SK-N-SH treated with all-trans-retinoic acid at 6 μM for 48 hours (cell line): ENCODE measurements around the gene USP40.

Source experiments
- ATAC-seq: fragments of 200-7000 bp; cut with Tn5 transposase; 3 replicates; pipeline ENCODE4 v1.9.1; 2020; ENCODE audit warnings: mild to moderate bottlenecking, moderate library complexity
- ARNTL ChIP-seq: fragments of 450-650 bp; formaldehyde crosslinking; IDR thresholded peaks from 2 replicates; pipeline ENCODE4 v1.5.0; 2020; ENCODE audit warnings: low read depth, mild to moderate bottlenecking, moderate library complexity, borderline replicate concordance
- BACH2 ChIP-seq: fragments of 250-450 bp; sonication (Bioruptor Pico); IDR thresholded peaks from 2 replicates; pipeline ENCODE4 v1.9.0; 2021; ENCODE audit warnings: mild to moderate bottlenecking, borderline replicate concordance
- CSDC2 ChIP-seq: fragments of 250-450 bp; sonication (Bioruptor Pico); IDR thresholded peaks from 2 replicates; pipeline ENCODE4 v1.5.0; 2020; ENCODE audit warnings: mild to moderate bottlenecking, moderate library complexity
- ESRRG ChIP-seq: fragments of 250-450 bp; sonication (Bioruptor Pico); IDR thresholded peaks from 2 replicates; pipeline ENCODE4 v1.6.1; 2021; ENCODE audit warnings: mild to moderate bottlenecking
- GLIS3 ChIP-seq: fragments of 250-450 bp; sonication (Bioruptor Pico); IDR thresholded peaks from 2 replicates; pipeline ENCODE4 v1.5.0; 2020; ENCODE audit warnings: mild to moderate bottlenecking, moderate library complexity
- ISL1 ChIP-seq: fragments of 250-450 bp; sonication (Bioruptor Pico); IDR thresholded peaks from 2 replicates; pipeline ENCODE4 v2.1.2; 2022; ENCODE audit warnings: mild to moderate bottlenecking, moderate library complexity
- OSR1 ChIP-seq: fragments of 250-450 bp; sonication (Bioruptor Pico); IDR thresholded peaks from 2 replicates; pipeline ENCODE4 v1.8.0; 2022; ENCODE audit warnings: moderate library complexity, mild to moderate bottlenecking, inconsistent platforms
- PPARA ChIP-seq: fragments of 250-450 bp; sonication (Bioruptor Pico); IDR thresholded peaks from 2 replicates; pipeline ENCODE4 v1.5.0; 2020; ENCODE audit warnings: mild to moderate bottlenecking, borderline replicate concordance
- RARB ChIP-seq: fragments of 250-450 bp; sonication (Bioruptor Pico); IDR thresholded peaks from 2 replicates; pipeline ENCODE4 v1.8.0; 2021; ENCODE audit warnings: mild to moderate bottlenecking, moderate library complexity
- SNAI2 ChIP-seq: fragments of 250-450 bp; sonication (Bioruptor Pico); IDR thresholded peaks from 2 replicates; pipeline ENCODE4 v1.5.0; 2020; ENCODE audit warnings: mild to moderate bottlenecking, moderate library complexity
- TCF4 ChIP-seq: fragments of 250-450 bp; sonication (Bioruptor Pico); IDR thresholded peaks from 2 replicates; pipeline ENCODE4 v1.8.0; 2021; ENCODE audit warnings: mild to moderate bottlenecking, moderate library complexity, borderline replicate concordance
- TOX ChIP-seq: fragments of 250-450 bp; sonication (Bioruptor Pico); IDR thresholded peaks from 2 replicates; pipeline ENCODE4 v1.8.0; 2021; ENCODE audit warnings: mild to moderate bottlenecking, moderate library complexity, borderline replicate concordance
- ZC3H10 ChIP-seq: fragments of 250-450 bp; sonication (Bioruptor Pico); IDR thresholded peaks from 2 replicates; pipeline ENCODE4 v1.5.1; 2021; ENCODE audit warnings: mild to moderate bottlenecking, moderate library complexity
- ZFP3 ChIP-seq: fragments of 250-450 bp; sonication (Bioruptor Pico); IDR thresholded peaks from 2 replicates; pipeline ENCODE4 v1.5.0; 2020; ENCODE audit warnings: mild to moderate bottlenecking, moderate library complexity
- ZFP30 ChIP-seq: fragments of 450-650 bp; formaldehyde crosslinking; IDR thresholded peaks from 2 replicates; pipeline ENCODE4 v1.5.0; 2022; ENCODE audit warnings: mild to moderate bottlenecking, moderate library complexity
- ZNF565 ChIP-seq: fragments of 450-650 bp; formaldehyde crosslinking; conservative IDR thresholded peaks from 2 replicates; pipeline ENCODE4 v1.5.0; 2020; ENCODE audit warnings: low read depth, mild to moderate bottlenecking, moderate library complexity
- ZNF70 ChIP-seq: fragments of 450-650 bp; formaldehyde crosslinking; IDR thresholded peaks from 2 replicates; pipeline ENCODE4 v1.5.0; 2020; ENCODE audit warnings: mild to moderate bottlenecking, moderate library complexity
- ZNF8 ChIP-seq: fragments of 450-650 bp; formaldehyde crosslinking; IDR thresholded peaks from 2 replicates; pipeline ENCODE4 v1.5.0; 2020; ENCODE audit warnings: mild to moderate bottlenecking, moderate library complexity
- TF ChIP-seq, protein P1 (sequence below): fragments of 250-450 bp; sonication (Bioruptor Pico); IDR thresholded peaks from 2 replicates; pipeline ENCODE4 v1.5.1; 2020; ENCODE audit warnings: low read depth, mild to moderate bottlenecking, moderate library complexity
- TF ChIP-seq, protein P2 (sequence below): fragments of 250-450 bp; sonication (Bioruptor Pico); IDR thresholded peaks from 2 replicates; pipeline ENCODE4 v1.5.0; 2020; ENCODE audit warnings: mild to moderate bottlenecking, moderate library complexity
- TF ChIP-seq, protein P3 (sequence below): fragments of 250-450 bp; sonication (Bioruptor Pico); IDR thresholded peaks from 2 replicates; pipeline ENCODE4 v1.8.0; 2020; ENCODE audit warnings: mild to moderate bottlenecking, moderate library complexity, borderline replicate concordance
- TF ChIP-seq, protein P4 (sequence below): fragments of 250-450 bp; sonication (Bioruptor Pico); IDR thresholded peaks from 2 replicates; pipeline ENCODE4 v1.5.1; 2021; ENCODE audit warnings: mild to moderate bottlenecking, moderate library complexity

USP40 gene

GRCh38 chr2:233436691-233437438 lies 129.7 kb downstream of the USP40 start:
- TF ChIP-seq, protein P1, sequence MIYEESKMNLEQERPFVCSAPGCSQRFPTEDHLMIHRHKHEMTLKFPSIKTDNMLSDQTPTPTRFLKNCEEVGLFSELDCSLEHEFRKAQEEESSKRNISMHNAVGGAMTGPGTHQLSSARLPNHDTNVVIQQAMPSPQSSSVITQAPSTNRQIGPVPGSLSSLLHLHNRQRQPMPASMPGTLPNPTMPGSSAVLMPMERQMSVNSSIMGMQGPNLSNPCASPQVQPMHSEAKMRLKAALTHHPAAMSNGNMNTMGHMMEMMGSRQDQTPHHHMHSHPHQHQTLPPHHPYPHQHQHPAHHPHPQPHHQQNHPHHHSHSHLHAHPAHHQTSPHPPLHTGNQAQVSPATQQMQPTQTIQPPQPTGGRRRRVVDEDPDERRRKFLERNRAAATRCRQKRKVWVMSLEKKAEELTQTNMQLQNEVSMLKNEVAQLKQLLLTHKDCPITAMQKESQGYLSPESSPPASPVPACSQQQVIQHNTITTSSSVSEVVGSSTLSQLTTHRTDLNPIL: no peak
- TF ChIP-seq CSDC2 (CRISPR knock-in tag) (no peak), TOX (CRISPR knock-in tag) (no peak), ZFP30 (CRISPR knock-in tag) (no peak), OSR1 (CRISPR knock-in tag) (no peak), TCF4 (no peak), ESRRG (no peak), ZNF8 (CRISPR knock-in tag) (no peak)
- ATAC-seq: no peak

DNA sequence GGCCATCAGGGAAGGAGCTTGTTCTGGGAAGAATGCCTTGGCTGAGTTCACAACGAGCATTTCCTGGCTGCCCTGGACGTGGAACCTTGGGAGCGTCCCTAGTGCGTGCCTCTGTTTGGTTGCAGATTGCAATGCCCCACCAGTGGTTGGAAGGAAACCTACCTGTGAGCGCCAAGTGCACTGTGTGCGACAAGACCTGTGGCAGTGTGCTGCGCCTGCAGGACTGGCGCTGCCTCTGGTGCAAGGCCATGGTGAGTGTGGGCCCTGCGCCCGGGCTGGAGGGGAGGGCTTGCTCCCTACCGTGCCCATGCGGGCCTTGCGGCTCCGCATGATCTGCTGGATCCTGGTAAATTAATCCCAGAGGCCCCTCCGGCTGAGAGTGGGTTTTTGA lies 130.4 kb downstream of the USP40 start:
- no peak for ATAC-seq
- TF ChIP-seq BACH2 (CRISPR knock-in tag): no peak
- no peak for TF ChIP-seq ZC3H10 (CRISPR knock-in tag)
- no peak for TF ChIP-seq TCF4
- TF ChIP-seq TOX (CRISPR knock-in tag): no peak
- TF ChIP-seq PPARA (CRISPR knock-in tag): no peak

GRCh38 chr2:233435436-233436190 lies 131.0 kb downstream of the USP40 start:
- no peak for TF ChIP-seq ZC3H10 (CRISPR knock-in tag)
- TF ChIP-seq, protein P1: no peak
- no peak for TF ChIP-seq ZNF70
- TF ChIP-seq ZFP30 (CRISPR knock-in tag): no peak
- TF ChIP-seq ZFP3 (CRISPR knock-in tag): no peak
- no peak for TF ChIP-seq ESRRG
- ATAC-seq: no peak; the same call in 2 of the 3 replicates

DNA sequence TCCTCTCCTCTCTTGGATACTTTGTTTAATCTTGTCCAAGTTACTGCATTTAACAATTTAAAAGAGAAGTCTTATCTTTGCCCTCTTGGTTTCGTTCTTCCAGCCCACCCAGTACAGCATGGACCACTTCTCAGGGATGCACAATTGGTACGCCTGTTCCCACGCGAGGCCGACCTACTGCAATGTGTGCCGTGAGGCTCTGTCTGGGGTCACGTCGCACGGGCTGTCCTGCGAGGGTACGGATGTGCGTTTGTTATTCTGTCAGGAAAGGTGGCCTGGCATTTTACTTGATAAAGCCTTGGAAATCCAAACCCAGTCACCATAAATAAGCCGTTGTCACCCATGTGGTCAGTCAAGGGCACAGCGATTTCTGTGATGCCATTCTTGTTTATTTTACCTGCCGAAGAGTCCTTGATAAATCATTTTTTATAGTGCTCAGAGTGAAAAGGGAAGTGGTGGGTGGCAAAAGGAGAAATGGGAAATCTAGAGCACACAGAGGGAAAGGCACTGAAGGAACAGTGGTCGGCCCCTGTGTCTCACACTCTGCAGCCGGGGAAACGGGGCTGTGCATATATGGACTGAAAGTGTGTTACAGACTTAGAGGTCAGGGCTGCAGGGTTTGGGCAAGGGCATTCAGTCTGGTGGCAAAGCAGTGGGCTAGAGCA lies 131.8 kb downstream of the USP40 start:
- ATAC-seq: no peak
- TF ChIP-seq TCF4: no peak

DNA sequence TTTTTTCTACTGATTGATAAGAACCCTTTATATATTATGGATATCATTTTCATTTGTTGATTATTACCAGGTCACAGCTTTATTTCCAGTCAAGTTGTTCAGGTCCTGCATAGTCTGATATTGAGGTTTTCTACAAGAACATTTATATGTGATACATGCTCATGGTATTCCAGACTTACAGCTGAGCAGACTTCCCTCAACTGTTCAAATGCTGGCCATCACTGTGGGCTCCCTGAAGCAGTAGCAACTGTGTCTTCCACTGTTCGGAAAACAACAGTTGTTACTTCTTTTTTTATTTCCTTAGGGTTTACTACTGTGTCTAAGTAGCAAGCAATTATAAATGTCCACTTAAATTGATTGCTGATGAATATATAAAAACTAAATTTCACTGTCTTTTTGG lies 132.8 kb downstream of the USP40 start:
- TF ChIP-seq ZNF8 (CRISPR knock-in tag) (no peak), ZC3H10 (CRISPR knock-in tag) (no peak), PPARA (CRISPR knock-in tag) (no peak), RARB (CRISPR knock-in tag) (no peak), SNAI2 (CRISPR knock-in tag) (no peak), GLIS3 (CRISPR knock-in tag) (no peak), ZFP3 (CRISPR knock-in tag) (no peak), ZNF70 (no peak), ESRRG (no peak), ZFP30 (CRISPR knock-in tag) (no peak)
- TF ChIP-seq, protein P2, sequence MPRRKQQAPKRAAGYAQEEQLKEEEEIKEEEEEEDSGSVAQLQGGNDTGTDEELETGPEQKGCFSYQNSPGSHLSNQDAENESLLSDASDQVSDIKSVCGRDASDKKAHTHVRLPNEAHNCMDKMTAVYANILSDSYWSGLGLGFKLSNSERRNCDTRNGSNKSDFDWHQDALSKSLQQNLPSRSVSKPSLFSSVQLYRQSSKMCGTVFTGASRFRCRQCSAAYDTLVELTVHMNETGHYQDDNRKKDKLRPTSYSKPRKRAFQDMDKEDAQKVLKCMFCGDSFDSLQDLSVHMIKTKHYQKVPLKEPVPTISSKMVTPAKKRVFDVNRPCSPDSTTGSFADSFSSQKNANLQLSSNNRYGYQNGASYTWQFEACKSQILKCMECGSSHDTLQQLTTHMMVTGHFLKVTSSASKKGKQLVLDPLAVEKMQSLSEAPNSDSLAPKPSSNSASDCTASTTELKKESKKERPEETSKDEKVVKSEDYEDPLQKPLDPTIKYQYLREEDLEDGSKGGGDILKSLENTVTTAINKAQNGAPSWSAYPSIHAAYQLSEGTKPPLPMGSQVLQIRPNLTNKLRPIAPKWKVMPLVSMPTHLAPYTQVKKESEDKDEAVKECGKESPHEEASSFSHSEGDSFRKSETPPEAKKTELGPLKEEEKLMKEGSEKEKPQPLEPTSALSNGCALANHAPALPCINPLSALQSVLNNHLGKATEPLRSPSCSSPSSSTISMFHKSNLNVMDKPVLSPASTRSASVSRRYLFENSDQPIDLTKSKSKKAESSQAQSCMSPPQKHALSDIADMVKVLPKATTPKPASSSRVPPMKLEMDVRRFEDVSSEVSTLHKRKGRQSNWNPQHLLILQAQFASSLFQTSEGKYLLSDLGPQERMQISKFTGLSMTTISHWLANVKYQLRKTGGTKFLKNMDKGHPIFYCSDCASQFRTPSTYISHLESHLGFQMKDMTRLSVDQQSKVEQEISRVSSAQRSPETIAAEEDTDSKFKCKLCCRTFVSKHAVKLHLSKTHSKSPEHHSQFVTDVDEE (CRISPR knock-in tag): no peak
- ATAC-seq: no peak

DNA sequence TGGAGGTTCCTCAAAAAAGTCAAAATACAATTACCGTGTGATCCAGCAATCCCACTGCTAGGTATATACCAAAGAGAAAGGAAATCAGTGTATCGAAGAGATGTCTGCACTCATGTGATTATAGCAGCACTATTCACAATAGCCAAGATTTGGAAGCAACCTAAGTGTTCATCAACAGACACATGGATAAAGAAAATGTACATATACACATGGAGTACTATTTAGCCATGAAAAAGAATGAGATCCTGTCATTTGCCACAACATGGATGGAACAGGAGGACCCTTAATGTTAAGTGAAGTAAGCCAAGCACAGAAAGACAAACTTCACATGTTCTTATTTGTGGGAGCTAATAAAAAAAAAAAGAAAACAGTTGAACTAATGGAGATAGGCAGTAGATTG lies 133.6 kb downstream of the USP40 start:
- no peak for ATAC-seq
- TF ChIP-seq ZNF565 (CRISPR knock-in tag) (no peak), ZFP3 (CRISPR knock-in tag) (no peak), GLIS3 (CRISPR knock-in tag) (no peak), ZNF70 (no peak), ZFP30 (CRISPR knock-in tag) (no peak), PPARA (CRISPR knock-in tag) (no peak), SNAI2 (CRISPR knock-in tag) (no peak), ISL1 (CRISPR knock-in tag) (no peak), ARNTL (no peak), OSR1 (CRISPR knock-in tag) (no peak), ZC3H10 (CRISPR knock-in tag) (no peak)
- TF ChIP-seq, protein P3, sequence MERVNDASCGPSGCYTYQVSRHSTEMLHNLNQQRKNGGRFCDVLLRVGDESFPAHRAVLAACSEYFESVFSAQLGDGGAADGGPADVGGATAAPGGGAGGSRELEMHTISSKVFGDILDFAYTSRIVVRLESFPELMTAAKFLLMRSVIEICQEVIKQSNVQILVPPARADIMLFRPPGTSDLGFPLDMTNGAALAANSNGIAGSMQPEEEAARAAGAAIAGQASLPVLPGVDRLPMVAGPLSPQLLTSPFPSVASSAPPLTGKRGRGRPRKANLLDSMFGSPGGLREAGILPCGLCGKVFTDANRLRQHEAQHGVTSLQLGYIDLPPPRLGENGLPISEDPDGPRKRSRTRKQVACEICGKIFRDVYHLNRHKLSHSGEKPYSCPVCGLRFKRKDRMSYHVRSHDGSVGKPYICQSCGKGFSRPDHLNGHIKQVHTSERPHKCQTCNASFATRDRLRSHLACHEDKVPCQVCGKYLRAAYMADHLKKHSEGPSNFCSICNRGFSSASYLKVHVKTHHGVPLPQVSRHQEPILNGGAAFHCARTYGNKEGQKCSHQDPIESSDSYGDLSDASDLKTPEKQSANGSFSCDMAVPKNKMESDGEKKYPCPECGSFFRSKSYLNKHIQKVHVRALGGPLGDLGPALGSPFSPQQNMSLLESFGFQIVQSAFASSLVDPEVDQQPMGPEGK (CRISPR knock-in tag): no peak
- TF ChIP-seq, protein P4, sequence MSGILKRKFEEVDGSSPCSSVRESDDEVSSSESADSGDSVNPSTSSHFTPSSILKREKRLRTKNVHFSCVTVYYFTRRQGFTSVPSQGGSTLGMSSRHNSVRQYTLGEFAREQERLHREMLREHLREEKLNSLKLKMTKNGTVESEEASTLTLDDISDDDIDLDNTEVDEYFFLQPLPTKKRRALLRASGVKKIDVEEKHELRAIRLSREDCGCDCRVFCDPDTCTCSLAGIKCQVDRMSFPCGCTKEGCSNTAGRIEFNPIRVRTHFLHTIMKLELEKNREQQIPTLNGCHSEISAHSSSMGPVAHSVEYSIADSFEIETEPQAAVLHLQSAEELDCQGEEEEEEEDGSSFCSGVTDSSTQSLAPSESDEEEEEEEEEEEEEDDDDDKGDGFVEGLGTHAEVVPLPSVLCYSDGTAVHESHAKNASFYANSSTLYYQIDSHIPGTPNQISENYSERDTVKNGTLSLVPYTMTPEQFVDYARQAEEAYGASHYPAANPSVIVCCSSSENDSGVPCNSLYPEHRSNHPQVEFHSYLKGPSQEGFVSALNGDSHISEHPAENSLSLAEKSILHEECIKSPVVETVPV (CRISPR knock-in tag): no peak
